Suprapubic skin (tissue), 4 donors: ENCODE measurements around the gene SLC9C2. TPM values are rescaled to one million over a fixed set of nuclear protein-coding genes. Genes with fewer than 3 reads are reported as not detected.

Source experiments
- DNase-seq, 2 donors: peaks; one replicate each; pipeline ENCODE4 v3.0.0-alpha.2; 2019; ENCODE audit warnings: low spot score in 2 of 2
- H3K27ac ChIP-seq: fragments of 200-600 bp; sonication (generic); one replicate; pipeline ENCODE4 v1.5.1; 2019
- H3K27me3 ChIP-seq: fragments of 200-600 bp; sonication (generic); one replicate; pipeline ENCODE4 v1.5.1; 2019
- H3K36me3 ChIP-seq: fragments of 200-600 bp; sonication (generic); one replicate; pipeline ENCODE4 v1.5.1; 2019
- H3K4me1 ChIP-seq: fragments of 200-600 bp; sonication (generic); one replicate; pipeline ENCODE4 v1.5.1; 2019
- H3K4me3 ChIP-seq: fragments of 200-600 bp; sonication (generic); one replicate; pipeline ENCODE4 v1.5.1; 2019; ENCODE audit warnings: mild to moderate bottlenecking
- H3K9me3 ChIP-seq: fragments of 200-600 bp; sonication (generic); one replicate; pipeline ENCODE4 v1.5.1; 2019
- EP300 ChIP-seq: sonication (generic); formaldehyde crosslinking; IDR thresholded peaks from one replicate; pipeline ENCODE4 v1.6.1; 2017; ENCODE audit warnings: antibody characterized with exemption
- POLR2A ChIP-seq, 2 donors: fragments of 450-650 bp; IDR thresholded peaks; one replicate each; pipeline ENCODE4 v1.6.1; 2017; ENCODE audit warnings: antibody characterized with exemption in 2 of 2, mild to moderate bottlenecking in 2 of 2, moderate library complexity in 2 of 2
- POLR2AphosphoS5 ChIP-seq, 3 donors: sonication (generic); formaldehyde crosslinking; IDR thresholded peaks; one replicate each; pipeline ENCODE4 v1.6.1; 2017; ENCODE audit warnings: antibody characterized with exemption in 3 of 3
- WGBS: methylation state at CpG from one replicate; pipeline ENCODE4 v1.1.5; 2018; 5-methylcytosine and 5-hydroxymethylcytosine counted together
- total RNA-seq, 4 donors: library from RNA; depleted of rRNA; stranded (reverse); fragments of >200 nt; gene quantifications; one replicate each; pipeline ENCODE4 v1.1.0, GENCODE V29; 2016
- TF ChIP-seq, protein P1 (sequence below), 2 donors: fragments of 200-600 bp in 1 of 2; fragments of 450-650 bp in 1 of 2; sonication (generic) in 1 of 2; IDR thresholded peaks; one replicate each; pipeline ENCODE4 v1.5.1; 2016 to 2019; ENCODE audit warnings: antibody characterized with exemption in 2 of 2, mild to moderate bottlenecking in 1 of 2, moderate library complexity in 1 of 2

SLC9C2 gene
- total RNA-seq, 4 donors from 2014 or later: not detected

DNA sequence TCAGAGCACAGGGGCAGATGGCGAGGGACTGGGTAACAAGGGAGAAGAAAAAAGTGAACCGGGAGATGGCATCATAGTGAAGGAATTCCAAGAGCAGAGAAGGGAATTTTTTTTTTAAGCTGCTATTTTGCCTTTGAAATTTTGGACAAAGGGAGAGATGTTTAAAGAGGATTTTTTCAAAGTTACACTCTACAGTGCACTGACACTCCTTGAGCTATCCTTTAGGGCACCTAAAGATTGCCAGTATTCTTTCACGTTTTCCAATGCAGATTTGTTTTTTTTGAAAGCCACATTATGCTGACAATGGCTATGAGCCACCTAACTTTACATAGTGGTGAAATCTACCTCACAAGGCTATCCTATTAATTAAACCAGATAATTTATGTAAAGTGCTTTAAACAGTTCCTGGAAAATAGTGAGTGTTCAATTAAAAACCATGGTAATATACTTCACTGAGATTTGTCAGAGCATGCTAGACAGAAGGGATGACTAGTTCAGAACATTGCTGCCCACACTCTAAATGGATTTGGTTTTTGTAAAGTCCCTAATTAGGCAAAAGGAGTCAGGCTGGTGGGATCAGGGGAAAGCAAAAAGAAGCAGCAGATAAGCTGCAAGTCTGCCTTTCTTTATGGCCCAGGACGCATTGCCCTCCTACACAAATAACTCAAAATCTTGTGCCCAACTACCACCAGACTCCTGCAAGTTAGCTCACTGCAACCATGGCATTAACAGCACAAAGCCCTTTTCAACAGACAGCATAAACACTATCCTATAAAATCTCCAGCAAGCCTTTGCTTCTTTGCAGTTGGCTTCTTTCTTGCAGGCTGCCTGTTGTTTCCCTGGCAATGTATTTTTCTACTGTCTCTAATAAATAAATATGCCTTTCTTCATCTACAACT lies 71.8 kb downstream of the SLC9C2 start:
- 51% methylated on average over 4 of the region's 4 CpGs for WGBS
- Histone ChIP-seq H3K36me3 (no peaks in the 10 kb centered on the region), H3K27ac (no peak overlapping the region), H3K4me3 (no peak overlapping the region), H3K27me3 (no peaks in the 10 kb centered on the region), H3K9me3 (no peaks in the 10 kb centered on the region), H3K4me1 (no peaks in the 10 kb centered on the region)
- DNase-seq: no peak
- TF ChIP-seq POLR2AphosphoS5 (IDR thresholded peaks at IDR 0.05) (no peak), POLR2A (IDR thresholded peaks at IDR 0.05) (no peak), EP300 (no peak)
- TF ChIP-seq, protein P1, sequence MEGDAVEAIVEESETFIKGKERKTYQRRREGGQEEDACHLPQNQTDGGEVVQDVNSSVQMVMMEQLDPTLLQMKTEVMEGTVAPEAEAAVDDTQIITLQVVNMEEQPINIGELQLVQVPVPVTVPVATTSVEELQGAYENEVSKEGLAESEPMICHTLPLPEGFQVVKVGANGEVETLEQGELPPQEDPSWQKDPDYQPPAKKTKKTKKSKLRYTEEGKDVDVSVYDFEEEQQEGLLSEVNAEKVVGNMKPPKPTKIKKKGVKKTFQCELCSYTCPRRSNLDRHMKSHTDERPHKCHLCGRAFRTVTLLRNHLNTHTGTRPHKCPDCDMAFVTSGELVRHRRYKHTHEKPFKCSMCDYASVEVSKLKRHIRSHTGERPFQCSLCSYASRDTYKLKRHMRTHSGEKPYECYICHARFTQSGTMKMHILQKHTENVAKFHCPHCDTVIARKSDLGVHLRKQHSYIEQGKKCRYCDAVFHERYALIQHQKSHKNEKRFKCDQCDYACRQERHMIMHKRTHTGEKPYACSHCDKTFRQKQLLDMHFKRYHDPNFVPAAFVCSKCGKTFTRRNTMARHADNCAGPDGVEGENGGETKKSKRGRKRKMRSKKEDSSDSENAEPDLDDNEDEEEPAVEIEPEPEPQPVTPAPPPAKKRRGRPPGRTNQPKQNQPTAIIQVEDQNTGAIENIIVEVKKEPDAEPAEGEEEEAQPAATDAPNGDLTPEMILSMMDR (IDR thresholded peaks at IDR 0.05): no peak

DNA sequence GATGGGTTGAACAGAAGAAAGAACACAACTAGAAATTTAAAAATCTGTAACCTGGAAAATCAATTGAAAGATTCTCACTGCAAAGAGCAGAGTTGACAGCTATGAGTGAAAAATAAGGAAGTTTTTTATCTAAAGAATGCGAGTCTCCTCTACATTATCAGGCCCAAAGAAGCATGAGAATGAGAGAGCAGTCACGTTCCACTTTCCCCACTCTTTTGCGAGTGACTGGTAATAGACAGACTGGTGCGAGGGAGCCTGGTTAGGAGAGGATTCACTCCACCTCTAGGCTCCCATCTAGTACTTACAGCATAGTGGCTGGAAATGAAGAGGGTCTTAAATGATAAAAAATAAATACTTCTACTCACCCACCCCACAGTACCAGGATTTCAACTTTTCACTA lies 73.8 kb downstream of the SLC9C2 start:
- no peaks in the 10 kb centered on the region for H3K36me3 ChIP-seq
- H3K27me3 ChIP-seq: no peaks in the 10 kb centered on the region
- no peak overlapping the region for H3K4me3 ChIP-seq
- WGBS: 78% methylated on average over 4 of the region's 4 CpGs
- DNase-seq: no peak
- H3K9me3 ChIP-seq: no peaks in the 10 kb centered on the region
- H3K27ac ChIP-seq: no peak overlapping the region
- no peaks in the 10 kb centered on the region for H3K4me1 ChIP-seq
- TF ChIP-seq, protein P1 (IDR thresholded peaks at IDR 0.05): no peak
- no peak for TF ChIP-seq POLR2A (IDR thresholded peaks at IDR 0.05)
- TF ChIP-seq POLR2AphosphoS5 (IDR thresholded peaks at IDR 0.05): no peak
- no peak for TF ChIP-seq EP300

DNA sequence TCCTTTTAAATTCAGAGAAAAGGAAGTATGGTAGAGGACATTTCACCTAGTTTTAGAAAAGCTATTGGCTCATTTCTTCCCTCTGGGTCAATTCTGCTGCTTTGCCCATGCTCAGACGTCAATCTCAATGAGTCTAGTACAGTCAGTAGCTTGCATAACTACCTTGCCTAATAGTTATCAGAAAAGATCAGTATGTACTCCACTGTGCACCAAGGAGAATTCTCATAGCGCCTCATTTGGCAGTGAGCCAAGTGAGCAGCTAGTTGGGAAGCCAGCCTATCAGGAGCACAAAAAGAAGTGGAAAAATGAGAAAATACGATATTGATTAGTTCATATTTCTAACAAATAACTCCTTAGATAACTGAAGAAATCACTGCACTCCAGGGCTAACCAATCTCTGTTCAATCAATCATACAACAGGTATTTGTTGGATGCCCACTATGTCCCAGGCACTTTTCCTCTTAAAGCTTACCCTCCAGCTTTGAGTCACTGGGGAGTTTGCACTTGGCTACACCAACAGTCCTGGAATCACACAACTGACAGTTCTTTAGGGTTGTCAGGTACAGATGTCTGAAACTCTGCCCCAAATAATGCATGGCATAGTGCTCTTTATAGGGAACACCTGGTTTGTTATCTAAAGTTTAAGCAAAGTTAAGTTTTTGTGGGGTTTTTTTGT lies 75.6 kb downstream of the SLC9C2 start:
- H3K27ac ChIP-seq: no peak overlapping the region
- no peaks in the 10 kb centered on the region for H3K36me3 ChIP-seq
- WGBS: 31% methylated on average over 3 of the region's 3 CpGs
- no peaks in the 10 kb centered on the region for H3K4me1 ChIP-seq
- no peak for DNase-seq
- no peaks in the 10 kb centered on the region for H3K9me3 ChIP-seq
- no peak overlapping the region for H3K4me3 ChIP-seq
- TF ChIP-seq EP300 (no peak), POLR2AphosphoS5 (IDR thresholded peaks at IDR 0.05) (no peak), POLR2A (IDR thresholded peaks at IDR 0.05) (no peak)
- TF ChIP-seq, protein P1 (IDR thresholded peaks at IDR 0.05): no peak
- no peaks in the 10 kb centered on the region for H3K27me3 ChIP-seq

DNA sequence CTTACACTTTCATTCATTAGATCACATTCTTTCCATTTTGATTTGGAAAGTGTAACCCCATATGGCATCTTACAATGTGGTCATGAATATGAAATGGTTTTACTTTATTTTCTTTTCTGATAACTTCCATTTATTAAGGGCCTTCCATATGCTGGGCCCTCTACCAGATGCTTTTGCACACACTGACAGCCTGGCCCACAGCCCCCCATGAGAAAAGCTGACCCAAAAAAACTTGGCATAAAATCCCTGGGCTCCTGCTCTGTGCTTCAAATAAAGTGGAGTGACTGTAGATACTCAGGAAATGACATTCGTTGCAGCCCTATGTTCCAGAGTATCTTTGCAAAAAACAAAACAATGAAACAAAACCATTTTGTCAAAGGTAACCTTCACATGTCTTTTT lies 76.9 kb downstream of the SLC9C2 start:
- H3K27ac ChIP-seq: no peak overlapping the region
- WGBS: 72% methylated on average over 1 of the region's 1 CpG
- H3K4me1 ChIP-seq: no peaks in the 10 kb centered on the region
- H3K9me3 ChIP-seq: no peaks in the 10 kb centered on the region
- no peaks in the 10 kb centered on the region for H3K27me3 ChIP-seq
- TF ChIP-seq EP300: no peak
- no peak for TF ChIP-seq POLR2A (IDR thresholded peaks at IDR 0.05)
- TF ChIP-seq, protein P1 (IDR thresholded peaks at IDR 0.05): no peak
- TF ChIP-seq POLR2AphosphoS5 (IDR thresholded peaks at IDR 0.05): no peak
- no peak for DNase-seq
- H3K36me3 ChIP-seq: no peaks in the 10 kb centered on the region
- H3K4me3 ChIP-seq: no peak overlapping the region

DNA sequence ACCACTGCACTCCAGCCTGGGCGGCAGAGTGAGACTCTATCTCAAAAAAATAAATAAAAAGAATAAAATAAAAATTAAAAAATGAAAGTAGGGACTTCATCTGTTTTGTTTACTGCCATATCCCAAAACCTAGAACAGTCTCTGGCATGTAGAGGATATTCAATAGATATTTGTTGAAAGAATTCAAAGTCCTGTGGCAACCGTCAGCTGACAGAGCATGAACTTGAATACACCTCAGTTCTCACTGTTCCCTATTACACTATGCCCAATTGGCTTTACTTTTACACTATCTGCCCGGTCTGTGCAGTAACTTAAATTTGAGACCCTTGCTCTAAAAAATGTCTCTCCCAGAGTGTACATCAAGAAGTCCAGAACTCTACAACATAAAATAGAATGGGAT lies 79.5 kb downstream of the SLC9C2 start:
- no peaks in the 10 kb centered on the region for H3K9me3 ChIP-seq
- no peak overlapping the region for H3K27ac ChIP-seq
- H3K4me3 ChIP-seq: no peak overlapping the region
- no peaks in the 10 kb centered on the region for H3K4me1 ChIP-seq
- DNase-seq: no peak
- TF ChIP-seq POLR2A (IDR thresholded peaks at IDR 0.05) (no peak), EP300 (no peak), POLR2AphosphoS5 (IDR thresholded peaks at IDR 0.05) (no peak)
- TF ChIP-seq, protein P1 (IDR thresholded peaks at IDR 0.05): no peak
- no peaks in the 10 kb centered on the region for H3K36me3 ChIP-seq
- 95% methylated on average over 3 of the region's 3 CpGs for WGBS
- no peaks in the 10 kb centered on the region for H3K27me3 ChIP-seq
